NCI-H2029 (cell line): ENCODE measurements around the gene TRUB1.
"Not testable (repeated sequence)": the region's sequence is repeated elsewhere in the genome, so short reads cannot be mapped to it uniquely, and the experiment has no call there.

ENCODE experiments used
- DNase-seq: peaks from one replicate; lab custom pipeline; 2025; lab: John Stamatoyannopoulos, UW

The TRUB1 gene

DNA sequence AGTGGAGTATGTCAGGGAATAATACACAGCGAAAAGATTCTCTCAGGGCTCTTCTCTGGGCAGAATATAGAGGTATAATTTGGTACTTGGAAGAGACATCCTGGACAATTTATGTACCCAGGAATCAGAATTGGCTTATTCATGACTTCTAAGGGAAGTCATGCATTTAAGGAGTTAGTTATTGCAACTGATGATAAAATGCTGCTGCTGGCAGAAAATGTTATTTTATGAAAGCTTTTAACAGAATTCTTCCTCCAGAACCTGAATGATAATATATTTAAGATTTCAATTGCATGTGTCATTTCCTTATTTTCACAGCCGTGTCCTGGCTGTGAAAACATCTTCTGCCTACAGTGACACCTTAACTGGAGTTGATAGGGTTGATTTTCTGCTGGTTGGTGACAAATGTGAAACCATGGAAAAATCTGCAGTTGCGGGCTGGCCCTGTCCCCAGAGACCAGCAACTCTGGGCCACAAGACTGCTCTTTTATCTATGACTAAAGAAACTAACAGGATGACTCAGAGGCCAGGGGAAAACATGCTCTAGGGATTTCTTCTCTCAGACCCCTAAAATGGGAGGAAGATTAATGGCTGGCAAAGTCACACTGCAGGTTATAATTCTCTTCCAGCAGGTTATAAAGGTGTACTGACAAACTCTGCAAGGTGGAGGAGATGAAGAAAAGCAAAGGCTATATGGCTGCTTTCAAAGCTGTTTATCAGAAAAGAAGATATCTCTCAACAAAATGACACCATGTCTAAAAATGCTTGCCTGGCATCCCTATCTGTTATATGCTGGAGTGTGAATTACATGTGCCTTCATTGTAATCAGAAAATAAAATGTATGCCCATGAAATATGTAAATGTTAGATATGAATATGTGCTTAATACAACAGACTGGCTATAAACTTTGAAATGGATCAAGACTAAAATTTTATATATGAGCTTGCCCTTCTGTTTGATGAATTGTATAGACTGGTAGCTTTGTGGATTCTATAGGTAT lies 12.1 kb upstream of the TRUB1 start:
- no peak for DNase-seq

GRCh38 chr10:114928818-114929217 lies 9.2 kb upstream of the TRUB1 start:
- DNase-seq = no peak

DNA sequence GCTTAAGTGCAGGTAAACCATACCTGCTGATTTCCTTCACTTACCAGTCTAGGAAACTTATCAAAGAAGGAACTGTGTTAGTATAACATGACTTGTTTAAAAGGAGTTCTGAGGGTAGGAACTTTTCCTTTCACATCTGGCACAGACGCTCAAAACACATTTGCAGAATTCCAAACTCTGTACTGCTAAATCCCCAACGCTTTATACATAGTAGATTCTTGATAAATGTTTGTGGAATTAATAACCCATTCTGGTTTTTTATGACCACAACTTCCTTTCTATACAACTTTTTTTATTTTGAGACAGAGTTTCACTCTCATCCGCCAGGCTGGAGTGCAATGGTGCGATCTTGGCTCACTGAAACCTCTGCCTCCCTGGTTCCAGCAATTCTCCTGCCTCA lies 7.7 kb upstream of the TRUB1 start:
- no peak for DNase-seq

GRCh38 chr10:114931072-114931679 lies 6.8 kb upstream of the TRUB1 start:
- no peak for DNase-seq

- no peak for DNase-seq
These were observed 5.8 kb upstream of the TRUB1 start for GRCh38 chr10:114932225-114932624.

DNA sequence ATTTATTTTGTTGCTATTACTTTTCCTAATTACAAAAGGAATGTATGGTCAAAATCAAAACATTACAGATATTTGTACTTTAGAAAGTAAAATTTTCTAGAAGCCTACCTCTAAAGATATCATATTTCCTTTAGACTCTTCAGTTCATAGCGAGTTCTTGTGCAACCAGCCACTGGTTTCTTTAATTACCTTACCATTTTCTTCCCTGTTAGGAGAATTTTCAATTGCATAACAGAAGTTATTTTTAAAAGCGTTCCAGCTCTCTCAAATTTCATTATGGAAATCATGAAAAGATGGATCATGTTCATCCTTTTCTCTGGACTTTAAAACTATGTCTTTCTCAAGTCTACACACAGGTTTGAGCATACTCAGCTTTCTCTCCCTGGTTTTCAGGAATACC lies 5.0 kb upstream of the TRUB1 start:
- DNase-seq = no peak

DNA sequence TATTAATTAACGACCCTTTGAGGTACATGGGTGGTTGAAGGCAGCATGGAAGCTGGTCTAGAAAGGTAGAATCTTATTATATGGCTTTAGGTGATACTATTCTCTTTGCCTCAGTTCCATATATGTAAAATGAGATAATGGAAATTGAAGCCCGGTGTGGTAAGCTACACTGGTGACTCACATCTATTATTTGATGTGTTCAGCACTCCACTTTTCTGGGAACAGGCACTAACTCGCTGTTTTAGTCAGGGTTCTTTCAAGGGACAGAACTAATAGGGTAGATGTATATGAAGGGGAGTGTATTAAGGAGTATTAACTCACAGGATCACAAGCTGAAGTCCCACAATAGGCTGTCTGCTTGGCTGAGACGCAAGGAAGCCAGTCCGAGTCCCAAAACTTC lies 4.4 kb upstream of the TRUB1 start:
- no peak for DNase-seq

- not testable (repeated sequence) for DNase-seq
These were observed 4.0 kb upstream of the TRUB1 start for GRCh38 chr10:114933995-114934394.

DNA sequence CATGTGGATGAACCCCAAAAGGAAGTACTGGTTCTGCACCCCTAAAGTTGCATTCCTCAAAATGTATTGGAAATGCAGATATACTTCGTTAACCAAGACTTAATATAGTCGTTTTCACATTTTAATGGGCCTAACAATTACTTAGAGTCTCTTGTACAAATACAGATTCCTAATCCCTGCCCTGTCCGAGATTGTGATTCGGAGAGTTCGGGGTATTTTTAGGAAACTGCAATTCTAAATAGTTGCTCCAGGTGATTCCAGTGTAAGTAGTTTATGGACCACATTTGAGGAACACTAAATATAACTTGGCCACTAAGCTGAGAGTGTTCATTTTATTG lies 830 bp downstream of the TRUB1 start:
- no peak for DNase-seq

DNA sequence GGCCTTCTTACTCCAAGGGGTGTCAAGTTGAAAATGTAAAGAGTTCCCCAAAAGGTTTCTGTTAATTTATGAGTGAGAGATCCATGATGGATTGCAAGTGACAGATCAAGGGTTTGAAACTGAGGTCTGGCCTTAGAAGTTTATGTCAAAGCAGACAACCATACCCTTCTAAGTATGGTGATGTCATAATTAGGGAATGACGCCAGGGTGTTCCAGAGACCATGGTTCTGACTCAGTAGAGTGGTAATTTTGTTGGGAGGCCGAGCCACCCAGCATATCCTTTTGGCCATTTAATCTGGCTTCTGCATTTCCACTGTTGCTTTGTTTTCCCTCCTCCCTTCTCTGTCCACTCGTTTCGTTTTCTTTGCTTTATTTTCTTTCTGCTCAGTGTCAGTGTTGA lies 2.7 kb downstream of the TRUB1 start:
- DNase-seq = no peak

DNA sequence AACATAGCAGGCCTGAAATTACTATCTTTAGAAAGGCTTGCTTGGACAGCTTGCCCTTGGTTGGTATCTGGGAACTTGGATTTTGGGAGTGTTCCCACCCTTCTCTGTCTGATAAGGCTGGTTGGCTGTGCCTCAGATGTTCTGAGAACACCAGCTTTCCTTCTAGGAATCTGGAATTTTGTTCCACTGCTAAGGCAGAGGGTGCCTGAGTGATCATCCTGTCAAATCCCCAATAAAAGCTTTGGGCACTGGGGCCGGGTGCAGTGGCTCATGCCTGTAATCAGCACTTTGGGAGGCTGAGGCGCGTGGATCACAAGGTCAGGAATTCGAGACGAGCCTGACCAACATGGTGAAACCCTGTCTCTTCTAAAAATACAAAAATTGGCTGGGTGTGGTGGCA lies 5.0 kb downstream of the TRUB1 start:
- no peak for DNase-seq

- no peak for DNase-seq
These were observed 15.1 kb downstream of the TRUB1 start for GRCh38 chr10:114953047-114953446.

- no peak for DNase-seq
These were observed 18.0 kb downstream of the TRUB1 start for GRCh38 chr10:114955984-114956383.

- DNase-seq = no peak
These were observed 18.5 kb downstream of the TRUB1 start for GRCh38 chr10:114956466-114956865.

DNA sequence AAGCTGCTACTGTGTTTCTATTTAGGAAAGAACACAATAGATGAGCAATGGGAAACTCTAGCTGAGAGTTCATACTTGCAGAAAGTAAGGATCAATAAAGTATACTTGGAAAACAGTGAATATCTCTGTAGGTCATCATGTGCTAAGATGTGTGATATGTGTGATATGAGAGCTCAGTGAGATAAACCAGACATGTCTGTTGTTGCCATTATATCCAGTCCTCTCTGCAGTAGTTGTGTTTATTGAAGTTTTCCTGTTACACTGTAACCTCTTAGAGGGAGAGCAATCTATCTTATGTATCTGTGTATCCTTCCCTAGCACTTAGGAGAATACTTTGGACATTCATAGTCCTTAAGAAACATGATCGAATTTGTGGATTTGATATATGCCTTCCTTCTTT lies 19.1 kb downstream of the TRUB1 start:
- no peak for DNase-seq

GRCh38 chr10:114957673-114958072 lies 19.7 kb downstream of the TRUB1 start:
- DNase-seq = no peak

GRCh38 chr10:114962441-114962840 lies 24.4 kb downstream of the TRUB1 start:
- no peak for DNase-seq

DNA sequence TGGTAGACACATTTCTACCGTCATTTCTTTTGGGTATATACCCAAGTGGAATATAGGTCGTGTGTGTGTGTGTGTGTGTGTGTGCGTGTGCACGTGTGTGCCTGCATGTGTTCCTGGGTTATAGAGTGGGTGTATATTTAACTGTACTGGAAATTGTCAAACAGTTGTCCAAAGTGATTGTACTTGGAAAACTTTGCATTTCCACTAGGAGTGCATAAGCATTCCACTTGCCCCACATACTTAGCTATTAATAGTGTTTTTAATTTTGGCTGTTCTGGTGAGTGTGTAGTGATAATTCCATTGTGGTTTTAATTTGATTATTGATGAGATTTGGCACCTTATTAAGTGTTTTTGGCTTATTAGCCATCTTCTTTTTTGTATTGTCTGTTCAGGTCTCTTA lies 25.9 kb downstream of the TRUB1 start:
- no peak for DNase-seq

GRCh38 chr10:114967071-114967470 lies 29.1 kb downstream of the TRUB1 start:
- no peak for DNase-seq

DNA sequence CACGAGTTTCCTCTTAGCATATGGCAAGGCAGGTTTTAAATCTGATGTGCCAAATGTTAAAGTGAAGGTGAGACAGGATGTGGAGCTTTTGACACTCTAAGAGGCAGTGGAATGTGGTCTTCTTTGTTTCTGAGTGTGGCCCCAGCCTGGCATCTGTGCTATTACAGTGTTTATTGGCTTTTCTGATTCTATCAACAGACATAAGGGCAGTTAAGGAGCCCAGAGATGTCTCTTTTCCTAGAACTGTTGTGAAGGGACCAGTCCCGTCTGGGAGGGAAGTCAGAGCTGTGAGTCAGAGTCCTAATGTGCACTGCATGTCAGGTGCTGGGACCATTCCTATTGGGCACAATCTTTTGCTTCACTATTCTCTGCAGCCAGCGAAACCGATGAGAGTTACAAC lies 32.5 kb downstream of the TRUB1 start:
- DNase-seq = no peak

DNA sequence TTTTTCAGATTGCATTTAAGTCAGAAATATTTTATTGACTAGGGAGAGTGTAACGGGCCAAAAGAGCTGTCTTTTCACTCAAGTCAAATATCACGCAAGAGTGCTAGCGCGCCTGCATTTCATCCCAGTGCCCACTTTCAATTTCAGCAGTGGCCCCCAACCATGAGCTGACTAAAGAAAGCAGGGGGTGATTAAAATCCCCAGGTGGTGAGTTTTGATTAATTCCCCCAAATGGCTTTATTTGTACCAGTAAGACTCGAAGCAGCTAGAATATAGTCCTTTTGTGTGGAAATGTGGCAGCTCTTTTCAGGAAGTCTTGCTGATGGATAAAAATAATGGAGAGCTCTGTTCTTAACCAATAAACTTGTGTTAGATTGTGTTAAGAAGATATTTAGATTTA lies 35.3 kb downstream of the TRUB1 start:
- DNase-seq = no peak

DNA sequence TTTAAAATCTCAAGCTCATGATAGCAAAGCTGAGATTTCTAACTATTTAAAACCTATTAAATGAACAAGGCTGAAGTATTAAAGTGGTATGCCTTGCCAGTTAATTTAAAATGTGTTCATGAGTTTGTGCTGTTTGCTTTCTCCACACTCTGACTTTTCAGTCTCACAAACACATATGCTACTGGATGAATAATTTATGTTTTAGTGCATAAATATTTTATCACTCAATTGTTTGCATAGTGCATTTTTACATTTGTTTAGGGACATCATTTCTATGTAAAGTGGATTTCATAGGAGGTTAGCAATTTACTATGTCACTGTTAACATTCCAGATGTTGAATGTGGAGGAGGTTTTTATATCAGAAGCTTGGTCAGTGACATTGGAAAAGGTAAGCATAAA lies 36.0 kb downstream of the TRUB1 start:
- no peak for DNase-seq

- no peak for DNase-seq
These were observed 36.6 kb downstream of the TRUB1 start for GRCh38 chr10:114974625-114975024.

- DNase-seq = no peak
These were observed 37.1 kb downstream of the TRUB1 start for GRCh38 chr10:114975091-114975490.
